Parathyroid adenoma (tissue), 2 donors: ENCODE results near the gene CEACAM16.
"Not testable (repeated sequence)": the region's sequence is repeated elsewhere in the genome, so short reads cannot be mapped to it uniquely, and the experiment has no call there.

Source experiments
- H2AFZ ChIP-seq: fragments of 300-600 bp; sonication (generic); one replicate; pipeline ENCODE4 v1.7.0; 2017; ENCODE audit warnings: antibody characterized with exemption, mild to moderate bottlenecking
- H3K27ac ChIP-seq: fragments of 300-600 bp; sonication (generic); one replicate; pipeline ENCODE4 v1.7.0; 2017
- H3K27me3 ChIP-seq: fragments of 300-600 bp; sonication (generic); one replicate; pipeline ENCODE4 v1.7.0; 2017; ENCODE audit warnings: low read length; ENCODE audit not compliant: control insufficient read depth, insufficient read depth
- H3K36me3 ChIP-seq: fragments of 300-600 bp; sonication (generic); one replicate; pipeline ENCODE4 v1.7.0; 2017; ENCODE audit warnings: low read length; ENCODE audit not compliant: control insufficient read depth, insufficient read depth
- H3K4me1 ChIP-seq: fragments of 300-600 bp; sonication (generic); one replicate; pipeline ENCODE4 v1.7.0; 2017; ENCODE audit warnings: control low read depth
- H3K4me2 ChIP-seq: fragments of 300-600 bp; sonication (generic); one replicate; pipeline ENCODE4 v1.7.0; 2017; ENCODE audit warnings: low read length
- H3K4me3 ChIP-seq: fragments of 300-600 bp; sonication (generic); one replicate; pipeline ENCODE4 v1.7.0; 2017; ENCODE audit warnings: low read depth, low read length
- H3K79me2 ChIP-seq: fragments of 300-600 bp; sonication (generic); one replicate; pipeline ENCODE4 v1.7.0; 2017; ENCODE audit warnings: control low read depth
- H3K9ac ChIP-seq: fragments of 300-600 bp; sonication (generic); one replicate; pipeline ENCODE4 v1.7.0; 2017; ENCODE audit warnings: mild to moderate bottlenecking
- H3K9me3 ChIP-seq: fragments of 300-600 bp; sonication (generic); one replicate; pipeline ENCODE4 v1.7.0; 2017; ENCODE audit warnings: low read length; ENCODE audit not compliant: control insufficient read depth
- CTCF ChIP-seq: fragments of 300-600 bp; sonication (generic); IDR thresholded peaks from one replicate; pipeline ENCODE4 v1.7.0; 2017; ENCODE audit warnings: antibody characterized with exemption, mild to moderate bottlenecking
- donor health status: primary hyperparathyroidism.

The CEACAM16 gene

GRCh38 chr19:44681992-44682790 lies 16.8 kb upstream of the CEACAM16 start:
- no peaks in the 10 kb centered on the region for H3K79me2 ChIP-seq
- no peaks in the 10 kb centered on the region for H3K27me3 ChIP-seq
- H2AFZ ChIP-seq, result no peak overlapping the region
- no peaks in the 10 kb centered on the region for H3K9me3 ChIP-seq
- H3K27ac ChIP-seq, result no peak overlapping the region
- H3K36me3 ChIP-seq, result no peaks in the 10 kb centered on the region
- no peak overlapping the region for H3K4me3 ChIP-seq
- no peak overlapping the region for H3K9ac ChIP-seq
- TF ChIP-seq CTCF, result no peak
- no peak overlapping the region for H3K4me2 ChIP-seq
- peaks cover 5% of the 10 kb centered on the region for H3K4me1 ChIP-seq

GRCh38 chr19:44682807-44683206 lies 16.1 kb upstream of the CEACAM16 start:
- Histone ChIP-seq H2AFZ (no peak overlapping the region), H3K9me3 (no peaks in the 10 kb centered on the region), H3K27me3 (no peaks in the 10 kb centered on the region), H3K79me2 (no peaks in the 10 kb centered on the region), H3K36me3 (no peaks in the 10 kb centered on the region), H3K4me2 (no peak overlapping the region), H3K4me3 (no peak overlapping the region), H3K27ac (no peak overlapping the region), H3K4me1 (peaks cover 3% of the 10 kb centered on the region), H3K9ac (no peak overlapping the region)
- TF ChIP-seq CTCF, result no peak

GRCh38 chr19:44683434-44684210 lies 15.3 kb upstream of the CEACAM16 start:
- H3K79me2 ChIP-seq, result no peaks in the 10 kb centered on the region
- H3K9me3 ChIP-seq, result no peaks in the 10 kb centered on the region
- no peak overlapping the region for H3K27ac ChIP-seq

GRCh38 chr19:44684396-44684795 lies 14.6 kb upstream of the CEACAM16 start:
- H2AFZ ChIP-seq, H3K36me3 ChIP-seq, H3K4me3 ChIP-seq, H3K9me3 ChIP-seq, H3K27me3 ChIP-seq, H3K79me2 ChIP-seq, H3K27ac ChIP-seq, H3K4me2 ChIP-seq, H3K9ac ChIP-seq, H3K4me1 ChIP-seq: not testable (repeated sequence)

More at GRCh38 chr19:44683434-44684210, 15.3 kb upstream of the CEACAM16 start:
- TF ChIP-seq CTCF, result no peak
- no peak overlapping the region for H3K4me2 ChIP-seq
- no peaks in the 10 kb centered on the region for H3K4me1 ChIP-seq
- no peaks in the 10 kb centered on the region for H3K36me3 ChIP-seq
- no peak overlapping the region for H3K4me3 ChIP-seq
- H2AFZ ChIP-seq, result no peak overlapping the region
- no peak overlapping the region for H3K9ac ChIP-seq
- no peaks in the 10 kb centered on the region for H3K27me3 ChIP-seq
